ENCODE data around the gene CASZ1.

DNA sequence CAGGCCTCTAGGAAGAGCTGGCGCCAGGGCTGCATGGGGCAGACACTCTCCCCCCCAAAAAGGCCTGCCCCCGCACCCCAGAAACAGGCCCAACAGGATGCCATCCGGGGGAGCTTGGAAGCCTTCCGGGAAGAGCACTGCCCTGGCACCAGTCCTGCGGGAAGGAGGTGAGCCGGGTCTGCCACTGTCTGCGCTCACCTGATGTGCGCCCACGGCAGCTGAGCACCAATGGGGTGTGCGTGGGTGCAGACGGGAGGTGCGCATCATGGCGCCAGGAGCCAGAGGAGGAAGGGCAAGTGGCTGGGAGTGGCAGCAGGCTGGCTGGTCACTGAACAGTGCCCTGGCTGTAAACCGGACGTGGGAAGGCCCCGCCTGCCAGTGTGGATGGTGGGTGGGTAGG is 73.6 kb downstream of the CASZ1 start:
- no peak for TF ChIP-seq POLR2A (IDR thresholded peaks at IDR 0.05; ENCODE audit: low read length)
- TF ChIP-seq, protein P1, sequence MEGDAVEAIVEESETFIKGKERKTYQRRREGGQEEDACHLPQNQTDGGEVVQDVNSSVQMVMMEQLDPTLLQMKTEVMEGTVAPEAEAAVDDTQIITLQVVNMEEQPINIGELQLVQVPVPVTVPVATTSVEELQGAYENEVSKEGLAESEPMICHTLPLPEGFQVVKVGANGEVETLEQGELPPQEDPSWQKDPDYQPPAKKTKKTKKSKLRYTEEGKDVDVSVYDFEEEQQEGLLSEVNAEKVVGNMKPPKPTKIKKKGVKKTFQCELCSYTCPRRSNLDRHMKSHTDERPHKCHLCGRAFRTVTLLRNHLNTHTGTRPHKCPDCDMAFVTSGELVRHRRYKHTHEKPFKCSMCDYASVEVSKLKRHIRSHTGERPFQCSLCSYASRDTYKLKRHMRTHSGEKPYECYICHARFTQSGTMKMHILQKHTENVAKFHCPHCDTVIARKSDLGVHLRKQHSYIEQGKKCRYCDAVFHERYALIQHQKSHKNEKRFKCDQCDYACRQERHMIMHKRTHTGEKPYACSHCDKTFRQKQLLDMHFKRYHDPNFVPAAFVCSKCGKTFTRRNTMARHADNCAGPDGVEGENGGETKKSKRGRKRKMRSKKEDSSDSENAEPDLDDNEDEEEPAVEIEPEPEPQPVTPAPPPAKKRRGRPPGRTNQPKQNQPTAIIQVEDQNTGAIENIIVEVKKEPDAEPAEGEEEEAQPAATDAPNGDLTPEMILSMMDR (IDR thresholded peaks at IDR 0.05) = no peak
